ENCODE data around the gene LYZ.
"Not testable (repeated sequence)": the region's sequence is repeated elsewhere in the genome, so short reads cannot be mapped to it uniquely, and the experiment has no call there.

LYZ gene

DNA sequence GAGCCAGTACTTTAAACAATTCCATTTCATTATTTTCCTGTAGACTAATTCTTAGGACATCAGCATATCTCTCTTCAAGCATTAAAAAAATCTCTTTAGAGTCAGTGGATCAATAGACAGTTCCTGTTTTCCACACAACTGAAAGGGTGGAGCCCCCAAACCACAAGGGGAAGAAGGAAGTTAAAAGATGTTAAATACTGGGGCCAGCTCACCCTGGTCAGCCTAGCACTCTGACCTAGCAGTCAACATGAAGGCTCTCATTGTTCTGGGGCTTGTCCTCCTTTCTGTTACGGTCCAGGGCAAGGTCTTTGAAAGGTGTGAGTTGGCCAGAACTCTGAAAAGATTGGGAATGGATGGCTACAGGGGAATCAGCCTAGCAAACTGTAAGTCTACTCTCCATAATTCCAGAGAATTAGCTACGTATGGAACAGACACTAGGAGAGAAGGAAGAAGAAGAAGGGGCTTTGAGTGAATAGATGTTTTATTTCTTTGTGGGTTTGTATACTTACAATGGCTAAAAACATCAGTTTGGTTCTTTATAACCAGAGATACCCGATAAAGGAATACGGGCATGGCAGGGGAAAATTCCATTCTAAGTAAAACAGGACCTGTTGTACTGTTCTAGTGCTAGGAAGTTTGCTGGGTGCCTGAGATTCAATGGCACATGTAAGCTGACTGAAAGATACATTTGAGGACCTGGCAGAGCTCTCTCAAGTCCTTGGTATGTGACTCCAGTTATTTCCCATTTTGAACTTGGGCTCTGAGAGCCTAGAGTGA is at the start of gene LYZ:
LYZ (plus strand) TSS at position 220 of the 777 bp plus-strand sequence; CDS start at position 248, 28 bp downstream.
- peak; percentile 85 for DNase-seq

DNA sequence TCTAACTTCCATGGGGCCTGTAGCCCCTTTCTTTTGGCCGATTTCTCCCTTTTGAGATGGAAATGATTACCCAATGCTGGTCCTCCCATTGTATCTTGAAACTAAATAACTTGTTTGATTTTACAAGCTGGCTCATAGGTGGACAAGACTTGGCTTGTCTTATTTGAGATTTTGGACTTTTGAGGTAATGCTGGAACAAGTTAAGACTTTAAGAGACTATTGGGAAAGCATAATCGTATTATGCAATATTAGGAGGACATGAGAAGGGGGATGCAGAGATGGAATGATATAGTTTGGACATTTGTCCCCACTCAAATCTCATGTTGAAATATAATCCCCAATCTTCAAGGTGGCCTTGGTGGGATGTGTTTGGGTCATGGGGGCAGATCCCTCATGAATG is 49.2 kb upstream of the LYZ start:
- DNase-seq, result no peak

DNA sequence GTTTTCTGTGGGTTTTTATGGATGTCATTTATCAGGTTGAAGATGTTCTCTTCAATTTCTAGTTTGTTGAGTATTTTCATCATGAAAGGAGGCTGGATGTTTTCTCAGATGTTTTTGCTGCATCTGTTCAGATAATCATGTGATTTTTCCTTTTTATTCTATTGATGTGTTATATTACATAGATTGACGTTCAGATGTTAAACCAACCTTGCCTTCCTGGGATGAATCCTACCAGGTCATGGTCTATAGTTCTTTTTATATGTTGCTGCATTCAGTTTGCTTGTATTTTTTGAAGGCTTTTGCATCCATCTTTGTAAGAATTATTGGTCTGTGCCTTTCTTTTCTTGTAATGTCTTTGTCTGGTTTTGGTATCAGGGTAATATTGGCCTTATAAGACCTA is 43.9 kb upstream of the LYZ start:
- DNase-seq, result no peak

DNA sequence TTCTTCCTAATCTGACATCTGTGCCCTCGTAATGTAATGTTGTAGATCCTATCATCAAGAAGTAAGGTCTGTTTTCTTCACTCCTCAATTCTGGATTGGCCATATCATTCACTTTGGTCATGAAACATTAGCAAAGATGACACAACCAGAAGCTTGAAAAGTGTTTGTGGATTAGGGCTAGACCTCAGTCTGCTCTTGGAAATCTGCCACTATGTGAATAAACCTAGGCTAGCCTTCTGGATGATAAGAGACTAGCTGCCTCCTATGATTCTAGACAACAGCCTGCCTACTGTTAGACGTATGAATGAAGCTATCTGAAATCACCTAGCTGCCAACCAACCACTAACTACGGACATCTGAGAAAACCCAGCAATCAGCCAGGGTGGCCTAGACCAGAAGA is 38.7 kb upstream of the LYZ start:
- peak; percentile 23 for DNase-seq

DNA sequence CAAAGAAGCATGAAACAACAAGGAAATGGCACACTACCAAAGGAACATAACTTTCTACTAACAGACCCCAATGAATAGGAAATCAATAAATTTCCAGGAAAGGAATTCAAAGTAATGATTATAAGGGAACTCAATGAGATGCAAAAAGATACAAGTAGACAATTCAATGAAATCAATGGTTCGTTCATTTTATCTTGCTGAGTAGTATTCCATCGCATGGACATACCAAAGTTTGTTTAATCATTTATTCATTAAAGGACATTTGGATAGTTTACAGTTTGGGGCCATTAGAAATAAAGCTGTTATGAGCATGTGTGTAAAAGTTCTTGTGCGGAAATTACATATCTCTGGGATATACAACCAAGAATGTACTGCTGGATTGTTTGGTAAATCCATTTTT is 35.0 kb upstream of the LYZ start:
- DNase-seq, result no peak

DNA sequence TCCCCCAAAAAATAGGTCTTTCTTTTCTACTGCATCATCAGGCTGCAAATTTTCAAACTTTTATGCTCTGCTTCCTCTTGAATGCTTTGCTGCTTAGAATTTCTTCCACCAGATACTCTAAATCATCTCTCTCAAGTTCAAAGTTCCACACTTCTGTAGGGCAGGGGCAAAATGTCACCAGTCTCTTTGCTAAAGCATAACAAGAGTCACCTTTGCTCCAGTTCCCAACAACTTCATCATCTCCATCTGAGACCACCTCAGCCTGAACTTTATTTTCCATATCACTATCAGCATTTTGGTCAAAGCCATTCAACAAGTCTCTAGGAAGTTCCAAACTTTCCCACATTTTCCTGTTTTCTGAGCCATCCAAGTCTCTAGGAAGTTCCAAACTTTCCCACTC is 31.4 kb upstream of the LYZ start:
- not testable (repeated sequence) for DNase-seq

DNA sequence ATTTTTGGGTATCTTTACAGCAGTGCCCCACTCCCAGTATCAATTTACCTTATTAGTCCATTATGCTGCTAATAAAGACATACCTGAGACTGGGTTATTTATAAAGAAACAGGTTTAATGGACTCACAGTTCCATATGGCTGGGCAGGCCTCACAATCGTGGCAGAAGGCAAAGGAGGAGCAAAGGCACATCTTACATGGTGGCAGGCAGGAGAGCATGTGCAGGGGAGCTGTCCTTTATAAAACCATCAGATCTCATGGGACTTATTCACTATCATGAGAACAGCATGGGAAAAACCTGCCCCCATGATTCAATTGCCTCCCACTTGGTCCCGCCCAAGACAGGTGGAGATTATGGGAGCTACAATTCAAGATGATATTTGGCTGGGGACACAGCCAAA is 30.9 kb upstream of the LYZ start:
- not testable (repeated sequence) for DNase-seq

DNA sequence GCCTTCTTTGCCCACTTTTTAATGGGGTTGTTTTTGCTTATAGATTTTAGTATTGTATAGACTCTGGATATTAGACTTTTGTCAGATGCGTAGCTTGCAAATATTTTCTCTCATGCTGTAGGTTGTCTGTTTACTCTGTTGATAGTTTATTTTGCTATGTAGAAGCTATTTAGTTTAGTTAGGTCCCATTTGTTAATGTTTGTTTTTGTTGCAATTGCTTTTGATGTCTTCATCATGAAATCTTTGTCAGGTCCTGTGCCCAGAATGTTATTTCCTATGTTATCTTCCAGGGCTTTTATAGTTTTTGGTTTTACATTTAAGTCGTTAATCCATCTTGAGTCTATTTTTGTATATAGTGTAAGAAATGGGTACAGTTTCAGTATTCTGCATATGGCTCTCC is 30.0 kb upstream of the LYZ start:
- DNase-seq, result no peak

DNA sequence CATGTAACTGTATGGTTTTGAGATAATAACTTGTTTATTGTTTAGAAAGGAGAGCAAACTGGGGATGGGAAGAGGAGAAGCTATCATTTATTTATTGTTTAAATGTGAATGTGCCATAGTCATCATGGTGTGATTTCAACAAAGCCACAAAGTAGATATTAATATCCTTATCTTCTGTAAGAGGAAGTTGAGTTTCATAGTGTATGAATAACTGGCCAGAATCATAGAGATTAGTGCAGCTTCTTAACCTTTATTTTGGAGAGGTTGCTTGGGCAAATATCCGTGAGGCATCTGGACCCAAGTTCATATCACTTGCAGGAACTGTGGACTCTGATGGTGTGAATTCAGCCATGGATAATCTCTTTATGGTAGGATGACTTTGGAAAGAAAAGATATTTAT is 26.8 kb upstream of the LYZ start:
- DNase-seq, result peak; percentile 48

DNA sequence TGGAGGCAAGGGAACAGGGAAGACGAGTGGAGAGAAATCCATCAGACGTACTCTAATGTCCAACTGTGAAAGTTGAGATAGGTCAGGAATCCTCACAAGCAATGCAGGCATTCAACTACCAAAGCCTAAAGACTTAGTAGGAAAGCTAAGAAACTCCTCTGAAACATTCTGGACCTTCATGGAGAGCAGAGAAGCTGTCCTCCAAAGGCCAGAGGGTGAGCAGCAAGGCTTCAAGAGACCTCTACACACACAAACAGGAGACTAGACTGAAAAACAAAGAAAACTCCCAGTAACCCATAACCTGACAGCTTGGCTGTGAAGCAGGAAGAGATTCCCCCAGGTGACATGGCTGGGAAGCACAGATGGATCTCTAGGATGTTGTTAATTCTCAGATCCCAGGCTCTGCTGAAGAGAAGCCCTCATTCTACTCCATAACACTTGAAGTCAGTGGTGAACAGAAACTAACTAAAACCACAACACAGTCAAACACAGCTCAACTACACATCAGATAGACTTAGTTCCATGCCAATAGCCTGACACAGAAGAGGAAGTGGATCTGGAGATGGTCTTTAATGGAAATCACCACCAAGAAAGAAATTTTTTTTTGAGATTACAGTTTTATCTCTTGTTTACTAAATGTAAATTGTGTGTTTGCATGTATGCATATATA is 23.2 kb upstream of the LYZ start:
- peak; percentile 82 for DNase-seq

DNA sequence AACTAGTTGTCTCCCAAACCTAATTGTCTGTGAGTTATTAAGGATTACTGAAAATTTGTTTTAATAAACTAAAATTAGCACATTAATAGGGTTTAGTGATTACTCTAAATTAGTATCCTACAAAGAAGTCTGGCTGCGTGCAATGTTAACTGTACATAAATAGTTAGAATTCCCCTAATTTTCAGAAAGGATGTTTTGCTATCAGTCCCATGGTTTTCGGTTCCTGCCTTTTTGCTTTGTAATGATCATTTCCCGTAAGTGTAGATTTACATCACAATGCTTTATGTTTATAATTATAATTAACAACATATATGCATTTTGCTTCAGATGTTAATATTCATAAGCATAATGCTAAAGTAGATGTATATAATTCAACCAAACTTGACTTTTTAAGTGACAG is 19.8 kb upstream of the LYZ start:
- DNase-seq, result no peak

DNA sequence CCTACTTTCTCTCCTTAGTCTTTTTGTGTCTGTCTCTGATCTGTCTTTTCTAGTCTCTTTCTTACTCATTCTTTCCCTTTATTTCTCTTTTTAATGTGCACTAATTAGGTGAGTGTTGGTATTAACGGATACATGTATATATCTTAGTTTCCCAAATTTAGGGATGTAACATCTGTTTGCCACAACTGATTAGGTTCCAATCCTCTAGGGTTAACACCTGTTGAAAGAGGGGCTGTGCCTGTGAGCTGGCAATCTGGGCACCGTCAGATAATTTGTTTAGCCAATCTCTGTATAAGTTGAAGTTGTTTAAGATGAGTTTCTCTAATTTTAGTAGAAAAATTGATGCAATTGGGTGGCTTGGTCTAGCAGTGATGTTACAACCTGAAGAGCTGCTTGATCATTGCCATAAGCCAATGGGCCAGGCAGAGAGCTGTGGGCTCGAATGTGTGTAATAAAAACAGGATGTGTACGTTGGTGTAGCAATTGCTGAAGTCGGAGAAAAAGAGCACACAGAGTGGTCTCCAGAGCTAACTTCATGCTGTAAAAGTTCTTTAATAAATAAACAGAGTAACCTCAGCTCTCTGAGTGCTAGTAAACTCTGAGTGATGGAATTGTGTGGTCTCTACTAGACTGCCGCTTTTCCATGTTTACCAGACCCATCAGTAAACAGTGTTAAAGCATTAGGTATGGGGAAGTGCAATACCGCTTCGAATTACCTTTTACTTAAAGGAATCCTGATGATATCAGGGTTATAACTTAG is 18.3 kb upstream of the LYZ start:
- DNase-seq, result no peak

DNA sequence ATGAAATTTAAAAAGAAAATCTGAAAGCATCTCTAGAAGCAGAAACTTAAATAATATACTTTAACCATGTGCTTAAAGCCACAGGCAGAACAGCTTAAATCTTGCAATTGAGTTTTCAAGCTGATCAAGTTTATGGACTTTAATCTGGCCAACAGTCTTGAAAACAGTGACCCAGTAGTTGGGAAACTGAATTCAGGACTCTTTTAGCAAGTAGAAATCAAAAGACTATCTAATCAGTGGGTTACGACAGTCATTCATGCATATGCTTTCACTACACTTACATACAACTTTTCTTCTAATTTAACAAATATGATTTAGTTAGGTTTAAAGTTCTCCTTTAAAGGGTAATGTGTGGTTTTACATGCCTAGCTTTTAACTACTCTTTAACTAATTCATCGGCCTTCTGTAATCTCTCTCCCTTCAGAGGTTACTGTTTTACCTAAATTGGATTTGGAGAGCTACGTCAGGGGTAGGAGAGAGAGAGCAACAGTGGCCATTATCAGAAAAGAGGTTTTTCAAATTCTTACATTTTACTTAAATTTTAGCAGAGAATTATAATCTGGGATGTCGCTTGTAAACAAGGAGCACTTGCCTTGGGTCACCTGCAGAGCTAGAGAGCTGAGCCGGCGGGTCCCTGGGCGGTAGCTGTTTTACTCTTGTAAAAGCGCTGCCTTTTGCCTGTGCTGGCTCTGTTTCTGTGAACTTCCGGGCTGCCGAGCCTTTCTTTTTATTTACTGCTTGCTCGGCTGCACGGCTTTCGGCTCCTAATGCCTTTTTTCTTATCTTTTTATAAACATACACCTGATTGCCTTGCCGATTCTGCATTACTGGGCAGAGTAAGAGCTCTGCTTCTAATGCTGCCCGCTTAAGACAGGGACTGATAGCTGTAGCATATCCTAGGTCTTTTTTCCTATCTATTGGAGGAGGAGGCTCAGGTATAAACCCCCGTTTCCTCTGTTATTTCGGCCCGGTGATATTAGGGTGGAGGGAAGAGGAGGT is 17.4 kb upstream of the LYZ start:
- DNase-seq, result peak; percentile 68

DNA sequence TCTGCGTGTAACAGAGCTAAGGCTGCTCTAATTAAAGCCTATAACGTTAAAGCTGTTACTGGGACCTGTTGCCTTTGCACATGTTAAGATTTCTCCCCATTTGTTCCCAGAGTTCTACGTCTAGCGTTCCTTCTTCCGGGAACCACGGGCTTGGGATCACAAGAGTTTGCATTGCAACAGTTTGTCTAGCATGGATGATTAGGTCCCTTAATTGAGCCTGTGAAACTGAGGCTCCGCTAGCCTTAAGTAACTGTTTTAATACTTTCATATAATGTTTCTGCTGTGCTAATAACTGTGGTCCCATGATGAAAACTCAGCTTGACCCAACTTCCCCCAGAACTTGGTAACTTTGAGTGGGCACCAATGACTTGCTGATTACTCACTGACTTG is 16.7 kb upstream of the LYZ start:
- no peak for DNase-seq

DNA sequence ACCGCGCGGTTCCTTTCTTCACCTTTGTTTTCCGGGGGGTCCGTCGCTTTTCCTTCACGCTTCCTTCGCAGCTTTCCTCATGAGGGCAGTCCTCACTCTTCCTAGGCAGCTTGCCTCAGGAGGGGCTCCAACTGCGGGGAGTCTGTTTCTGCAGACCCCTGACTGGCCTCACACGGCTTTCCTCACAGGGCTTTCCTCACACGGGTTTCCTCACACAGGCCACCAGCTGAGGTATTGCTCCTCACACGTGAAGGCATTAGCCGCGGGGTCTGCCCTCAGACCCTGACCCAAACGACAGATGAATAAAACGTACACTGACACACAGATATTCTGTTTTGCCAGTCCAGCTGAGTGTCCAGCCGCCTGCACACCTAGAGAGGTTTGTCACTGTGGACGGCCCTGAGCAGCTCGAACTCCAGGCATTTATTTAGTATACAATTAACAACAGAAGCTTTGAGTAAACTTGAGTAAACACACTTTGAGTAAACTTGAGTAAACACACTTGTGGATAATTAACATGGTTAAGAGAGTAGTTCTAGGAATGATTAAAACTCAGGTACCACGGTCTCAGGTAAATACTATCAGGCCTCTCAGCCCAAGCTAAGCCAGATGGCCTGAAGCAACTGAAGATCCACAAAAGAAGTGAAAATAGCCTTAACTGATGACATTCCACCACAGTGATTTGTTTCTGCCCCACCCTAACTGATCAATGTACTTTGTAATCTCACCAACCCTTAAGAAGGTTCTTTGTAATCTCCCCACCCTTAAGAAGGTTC is 16.1 kb upstream of the LYZ start:
- DNase-seq, result no peak

DNA sequence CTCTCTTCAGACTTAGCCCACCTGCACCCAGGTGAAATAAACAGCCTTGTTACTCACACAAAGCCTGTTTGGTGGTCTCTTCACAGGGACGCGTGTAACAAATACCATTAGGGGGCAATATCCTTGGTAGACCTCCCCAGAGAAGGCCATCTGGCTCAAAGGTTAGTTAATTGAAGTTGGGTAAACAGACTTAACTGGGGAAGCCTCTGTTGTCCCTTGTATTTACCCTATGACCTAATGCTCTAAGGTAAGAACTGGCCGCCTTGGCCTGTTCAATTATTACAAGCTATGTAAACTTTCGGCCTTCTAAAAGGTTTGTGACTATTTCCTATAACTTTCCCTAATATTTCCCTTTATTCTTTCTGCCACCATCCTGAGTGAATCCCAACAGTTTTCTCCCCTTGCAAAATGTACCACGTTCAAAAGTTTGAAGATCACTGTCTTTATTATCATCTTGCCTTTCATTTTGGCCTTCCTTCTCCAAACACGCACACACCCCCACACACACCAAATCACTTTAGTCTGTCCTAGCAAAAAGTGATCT is 15.3 kb upstream of the LYZ start:
- DNase-seq, result no peak

DNA sequence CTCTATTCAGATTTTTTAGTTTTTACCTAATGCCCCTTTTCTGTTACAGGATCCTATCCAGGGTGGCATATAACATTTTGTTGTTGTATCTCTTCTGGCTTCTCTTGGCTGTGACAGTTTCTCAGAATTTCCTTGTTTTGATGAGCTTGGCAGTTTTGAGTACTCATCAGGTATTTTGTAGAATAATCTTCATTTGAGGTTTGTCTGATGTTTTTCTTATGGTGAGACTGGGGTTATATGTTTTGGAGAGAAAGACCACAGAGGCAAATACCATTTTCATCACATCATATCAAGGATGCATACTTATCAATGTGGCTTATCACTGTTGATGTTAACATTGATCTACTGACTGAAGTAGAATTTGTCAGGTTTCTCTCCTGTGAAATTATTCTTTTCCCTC is 14.0 kb upstream of the LYZ start:
- no peak for DNase-seq

DNA sequence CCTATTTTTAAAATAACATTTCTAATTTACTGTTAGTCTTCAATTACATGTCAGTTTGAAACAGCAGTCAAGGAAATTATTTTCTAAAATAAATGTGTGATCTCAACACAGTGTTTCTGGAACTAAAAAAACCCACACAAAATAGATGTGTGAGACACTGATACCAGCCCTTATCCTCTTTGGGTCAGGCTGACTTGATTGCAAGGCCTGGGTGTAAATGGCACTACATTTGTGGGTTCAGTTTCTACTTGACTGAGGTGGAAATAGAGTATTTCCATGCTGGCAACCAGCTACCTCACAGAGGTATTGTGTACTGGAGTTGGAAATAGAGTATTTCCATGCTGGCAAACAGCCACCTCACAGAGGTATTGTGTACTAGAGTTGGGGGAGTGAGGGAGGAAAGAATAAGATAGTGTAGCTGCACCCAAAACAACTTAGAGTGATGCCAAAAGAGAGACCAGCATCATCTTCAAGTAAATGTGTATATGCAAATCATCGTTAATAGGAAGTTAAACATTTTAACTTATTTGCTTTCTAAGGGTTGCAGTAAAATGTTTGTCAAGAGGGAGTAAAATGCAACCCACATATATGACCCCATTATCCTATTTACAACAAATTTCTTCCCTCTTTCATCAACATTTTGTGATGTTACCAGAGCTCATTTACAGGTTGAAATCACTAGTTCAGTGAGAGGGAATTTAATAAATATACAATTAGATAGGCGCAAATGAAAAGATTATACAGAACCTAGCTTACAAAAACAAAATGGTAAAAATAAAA is 10.7 kb upstream of the LYZ start:
- no peak for DNase-seq

DNA sequence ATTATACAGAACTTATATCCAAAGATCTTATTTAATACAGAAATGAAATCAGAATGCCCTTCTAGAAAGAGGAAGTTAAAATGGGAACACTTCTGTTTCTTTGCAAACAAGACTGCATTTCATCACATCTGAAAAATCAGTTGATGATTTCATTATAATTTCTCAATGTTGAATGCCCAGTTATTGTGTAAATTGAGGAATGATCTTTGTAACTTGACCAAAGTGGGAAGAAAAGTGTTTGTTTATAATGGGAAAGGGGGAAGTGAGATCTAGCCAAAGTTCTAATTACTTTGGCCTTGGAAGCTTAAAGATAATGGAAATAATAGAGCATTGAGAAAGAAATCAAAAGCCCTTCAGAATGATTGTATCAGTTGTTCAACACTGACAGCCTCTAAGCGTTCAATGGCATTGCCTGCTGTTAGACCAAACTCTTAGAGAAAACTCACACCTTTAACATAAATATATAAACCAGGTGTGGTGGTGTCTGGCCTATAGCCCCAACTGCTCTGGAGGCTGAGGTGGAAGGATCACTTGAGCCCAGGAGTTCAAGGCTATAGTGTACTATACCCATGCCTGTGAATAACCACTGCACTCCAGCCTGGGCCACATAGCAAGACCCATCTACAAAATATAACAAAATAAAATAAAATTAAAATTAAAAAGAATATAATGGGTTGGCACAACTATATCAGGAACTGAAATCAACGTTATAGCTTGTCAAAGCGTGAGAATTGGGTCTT is 9.9 kb upstream of the LYZ start:
- DNase-seq, result peak; percentile 71

DNA sequence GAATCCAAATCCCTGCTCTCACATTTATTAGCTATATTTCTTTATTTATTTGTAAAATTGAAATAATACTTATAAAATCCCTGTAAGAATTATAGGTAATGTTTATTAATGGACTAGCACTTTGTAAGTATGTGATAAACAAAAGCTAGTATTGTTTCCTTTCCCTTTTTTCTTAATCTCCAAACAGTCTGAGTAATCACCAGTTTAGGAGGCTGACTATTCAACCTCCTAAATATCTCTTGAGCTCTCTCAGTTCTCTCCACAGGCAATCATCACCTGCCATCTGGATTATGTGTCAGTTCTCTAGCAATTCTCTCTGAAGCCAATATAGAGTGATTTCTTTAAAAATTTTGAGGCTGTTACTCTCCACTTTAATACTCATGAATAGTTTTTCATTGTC is 9.2 kb upstream of the LYZ start:
- DNase-seq, result peak; percentile 16

All from OCI-M1 (cell line).